Measurements from ENCODE around the gene SIPA1L3. TPM values are rescaled to one million over a fixed set of nuclear protein-coding genes. Genes with fewer than 3 reads are reported as not detected.
A peak's percentile ranks its signal among the peaks of the same experiment; 100 is the strongest.

Gene SIPA1L3
- total RNA-seq, 2 donors from 2014 or later: 42.8 to 48.2 TPM

GRCh38 chr19:37874784-37875183, 32.2 kb upstream of the SIPA1L3 start:
- H3K9ac ChIP-seq (ENCODE audit: extremely low read depth, low read length, poor library complexity, severe bottlenecking): no peak overlapping the region
- 48 to 66% methylated on average over 3 of the region's 3 CpGs for WGBS, 2 experiments (ENCODE audit: insufficient coverage in 1 of 2, insufficient read length in 1 of 2)
- H3K27me3 ChIP-seq (ENCODE audit: control insufficient read depth, insufficient read depth, low read length, poor library complexity, severe bottlenecking): no peaks in the 10 kb centered on the region
- Mint-ChIP-seq H3K9me3 (peaks cover 35% of the 10 kb centered on the region), H3K36me3 (ENCODE audit: low read depth) (peaks cover 3% of the 10 kb centered on the region), H3K27me3 (ENCODE audit: insufficient read depth) (peaks cover 12% of the 10 kb centered on the region), H3K4me1 (peaks cover 2% of the 10 kb centered on the region), H3K27ac (no peak overlapping the region), H3K4me3 (no peak overlapping the region)
- H3K36me3 ChIP-seq (ENCODE audit: control insufficient read depth, insufficient read depth, low read length): no peaks in the 10 kb centered on the region
- H3K4me1 ChIP-seq (ENCODE audit: control insufficient read depth, insufficient read depth, low read length): no peaks in the 10 kb centered on the region
- H3K27ac ChIP-seq (ENCODE audit: low read depth, low read length): no peak overlapping the region
- peaks cover 13% of the 10 kb centered on the region for H3K9me3 ChIP-seq (ENCODE audit: control insufficient read depth, low read length)
- TF ChIP-seq CTCF (conservative IDR thresholded peaks at IDR 0.05): no peak
- no peak overlapping the region for H3K4me3 ChIP-seq (ENCODE audit: low read length)
- DNase-seq: peak; percentile 55

GRCh38 chr19:37876032-37876431, 31.0 kb upstream of the SIPA1L3 start:
- H3K36me3 Mint-ChIP-seq (ENCODE audit: low read depth): no peaks in the 10 kb centered on the region
- 81 to 100% methylated on average over 2 of the region's 2 CpGs for WGBS, 2 experiments (ENCODE audit: insufficient coverage in 1 of 2, insufficient read length in 1 of 2)
- no peak for TF ChIP-seq CTCF (conservative IDR thresholded peaks at IDR 0.05)
- Histone ChIP-seq H3K9ac (ENCODE audit: extremely low read depth, low read length, poor library complexity, severe bottlenecking) (no peak overlapping the region), H3K4me1 (ENCODE audit: control insufficient read depth, insufficient read depth, low read length) (no peaks in the 10 kb centered on the region), H3K9me3 (ENCODE audit: control insufficient read depth, low read length) (peaks cover 2% of the 10 kb centered on the region), H3K36me3 (ENCODE audit: control insufficient read depth, insufficient read depth, low read length) (no peaks in the 10 kb centered on the region), H3K27ac (ENCODE audit: low read depth, low read length) (no peak overlapping the region), H3K27me3 (ENCODE audit: control insufficient read depth, insufficient read depth, low read length, poor library complexity, severe bottlenecking) (no peaks in the 10 kb centered on the region), H3K4me3 (ENCODE audit: low read length) (no peak overlapping the region)
- H3K9me3 Mint-ChIP-seq: peaks cover 23% of the 10 kb centered on the region
- DNase-seq: no peak
- no peak overlapping the region for H3K4me3 Mint-ChIP-seq
- H3K27me3 Mint-ChIP-seq (ENCODE audit: insufficient read depth): peaks cover 12% of the 10 kb centered on the region
- H3K4me1 Mint-ChIP-seq: peaks cover 2% of the 10 kb centered on the region
- no peak overlapping the region for H3K27ac Mint-ChIP-seq

GRCh38 chr19:37877147-37877546, 29.9 kb upstream of the SIPA1L3 start:
- Mint-ChIP-seq H3K4me1 (peaks cover 2% of the 10 kb centered on the region), H3K27me3 (ENCODE audit: insufficient read depth) (peaks cover 12% of the 10 kb centered on the region), H3K9me3 (peaks cover 22% of the 10 kb centered on the region), H3K36me3 (ENCODE audit: low read depth) (no peaks in the 10 kb centered on the region), H3K4me3 (no peak overlapping the region), H3K27ac (no peak overlapping the region)
- DNase-seq: no peak
- no peak for TF ChIP-seq CTCF (conservative IDR thresholded peaks at IDR 0.05)
- no peak overlapping the region for H3K27ac ChIP-seq (ENCODE audit: low read depth, low read length)
- H3K36me3 ChIP-seq (ENCODE audit: control insufficient read depth, insufficient read depth, low read length): no peaks in the 10 kb centered on the region
- no peak overlapping the region for H3K9ac ChIP-seq (ENCODE audit: extremely low read depth, low read length, poor library complexity, severe bottlenecking)
- H3K27me3 ChIP-seq (ENCODE audit: control insufficient read depth, insufficient read depth, low read length, poor library complexity, severe bottlenecking): no peaks in the 10 kb centered on the region
- peaks cover 8% of the 10 kb centered on the region for H3K9me3 ChIP-seq (ENCODE audit: control insufficient read depth, low read length)
- no peak overlapping the region for H3K4me3 ChIP-seq (ENCODE audit: low read length)
- H3K4me1 ChIP-seq (ENCODE audit: control insufficient read depth, insufficient read depth, low read length): no peaks in the 10 kb centered on the region
- WGBS, 2 experiments (ENCODE audit: insufficient coverage in 1 of 2, insufficient read length in 1 of 2): 100% methylated on average over 1 of the region's 3 CpGs; no CpG with 5 or more reads in 1 of the 2 experiments
